Hepatocyte (in vitro differentiated cells): ENCODE measurements around the gene KLF13. TPM values are rescaled to one million over a fixed set of nuclear protein-coding genes. Genes with fewer than 3 reads are reported as not detected.
A peak's percentile ranks its signal among the peaks of the same experiment; 100 is the strongest.

ENCODE experiments used
- DNase-seq: peaks from one replicate; pipeline ENCODE4 v3.0.0-alpha.2; 2016; ENCODE audit warnings: low spot score
- H2AFZ ChIP-seq: fragments of 200-600 bp; sonication (generic); 2 replicates; pipeline ENCODE4 v1.6.0; 2016; ENCODE audit warnings: antibody characterized with exemption, mild to moderate bottlenecking
- H3K27ac ChIP-seq: fragments of 200-600 bp; sonication (generic); 2 replicates; pipeline ENCODE4 v1.5.1; 2016; ENCODE audit warnings: mild to moderate bottlenecking
- H3K27me3 ChIP-seq: fragments of 200-600 bp; sonication (generic); 2 replicates; pipeline ENCODE4 v1.6.1; 2016
- H3K36me3 ChIP-seq: fragments of 200-600 bp; sonication (generic); replicated peaks from 2 replicates; pipeline ENCODE4 v1.5.1; 2016; ENCODE audit warnings: low read depth; ENCODE audit not compliant: insufficient read depth
- H3K4me1 ChIP-seq: fragments of 200-600 bp; sonication (generic); 2 replicates; pipeline ENCODE4 v1.5.1; 2016; ENCODE audit warnings: mild to moderate bottlenecking, moderate library complexity; ENCODE audit not compliant: insufficient read depth
- H3K4me2 ChIP-seq: fragments of 200-600 bp; sonication (generic); 2 replicates; pipeline ENCODE4 v1.6.0; 2016
- H3K4me3 ChIP-seq: fragments of 200-600 bp; sonication (generic); 2 replicates; pipeline ENCODE4 v1.5.1; 2016; ENCODE audit warnings: mild to moderate bottlenecking
- H3K79me2 ChIP-seq: fragments of 200-600 bp; sonication (generic); 2 replicates; pipeline ENCODE4 v1.6.0; 2017; ENCODE audit warnings: mild to moderate bottlenecking
- H3K9me2 ChIP-seq: fragments of 200-600 bp; sonication (generic); replicated peaks from 2 replicates; pipeline ENCODE4 v1.6.0; 2017; ENCODE audit warnings: mild to moderate bottlenecking; ENCODE audit not compliant: insufficient read depth
- H3K9me3 ChIP-seq: fragments of 200-600 bp; sonication (generic); 2 replicates; pipeline ENCODE4 v1.5.1; 2016; ENCODE audit warnings: low read depth, mild to moderate bottlenecking
- H4K20me1 ChIP-seq: fragments of 200-600 bp; sonication (generic); 2 replicates; pipeline ENCODE4 v1.6.0; 2016; ENCODE audit warnings: mild to moderate bottlenecking; ENCODE audit not compliant: insufficient read depth, poor library complexity, severe bottlenecking
- EZH2 ChIP-seq: fragments of 200-600 bp; sonication (generic); IDR thresholded peaks from 2 replicates; pipeline ENCODE4 v1.6.1; 2016; ENCODE audit warnings: antibody characterized with exemption, mild to moderate bottlenecking, borderline replicate concordance
- EZH2phosphoT487 ChIP-seq: fragments of 200-600 bp; sonication (generic); IDR thresholded peaks from one replicate; pipeline ENCODE4 v1.6.1; 2018; ENCODE audit warnings: antibody characterized with exemption, mild to moderate bottlenecking, low read depth, moderate library complexity; ENCODE audit not compliant: unreplicated experiment, severe bottlenecking
- WGBS: methylation state at CpG from one replicate; pipeline ENCODE4 v1.1.6; 2016; ENCODE audit warnings: low lambda C conversion rate; ENCODE audit errors: missing lambda C conversion rate; 5-methylcytosine and 5-hydroxymethylcytosine counted together
- polyA plus RNA-seq: library from polyadenylated mRNA; unstranded; fragments of >200 nt; fragmentation: Nextera tagmentation; extraction: Ambion mirVana; gene quantifications from 2 replicates; pipeline ENCODE4 v1.2.1, GENCODE V29; 2016
- total RNA-seq: library from RNA; depleted of rRNA; stranded (reverse); fragments of >200 nt; gene quantifications from 2 replicates; pipeline ENCODE4 v1.2.3, GENCODE V29; 2014
- TF ChIP-seq, protein P1 (sequence below): fragments of 200-600 bp; sonication (generic); IDR thresholded peaks from 2 replicates; pipeline ENCODE4 v1.5.1; 2016; ENCODE audit warnings: antibody characterized with exemption, mild to moderate bottlenecking; ENCODE audit not compliant: poor library complexity

The KLF13 gene
- total and polyA plus RNA-seq, 2 experiments from 2014 or later, result 32.7 to 51.2 TPM

DNA sequence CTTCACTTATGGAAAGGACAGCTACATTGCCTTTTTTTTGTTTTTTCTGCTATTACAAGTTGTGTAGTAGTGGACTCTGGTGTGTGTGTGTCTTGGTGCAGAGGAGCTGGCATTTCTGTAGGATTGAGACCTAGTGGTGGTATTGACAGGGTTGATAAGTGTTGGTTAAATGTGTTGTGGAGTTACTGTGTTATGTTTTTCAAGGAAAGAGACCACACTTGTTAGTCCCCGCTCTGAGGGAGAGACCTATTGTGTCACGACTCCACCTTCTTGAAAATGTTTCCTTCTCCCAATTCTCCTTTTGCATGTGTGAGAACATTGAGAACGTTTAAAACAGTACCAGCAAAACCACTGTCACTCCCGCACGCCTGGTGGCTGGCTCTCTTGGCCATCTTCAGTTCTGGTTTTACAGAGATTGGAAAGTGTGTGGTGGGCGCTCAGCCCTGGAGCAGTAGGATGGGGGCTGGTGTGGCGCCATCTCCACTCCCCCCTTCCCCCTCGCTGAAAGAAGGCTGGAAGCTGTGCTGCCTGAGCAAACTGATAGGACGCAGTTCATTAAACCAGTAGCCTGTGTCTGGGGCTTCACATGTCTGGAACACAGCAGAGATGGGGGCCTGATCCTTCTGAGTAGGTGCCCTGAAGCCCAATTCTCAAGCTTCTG is 5.5 kb downstream of the KLF13 start:
- Histone ChIP-seq H3K4me3 (no peak overlapping the region), H4K20me1 (peaks cover 81% of the 10 kb centered on the region), H3K4me2 (peak overlapping the region; percentile 11), H3K79me2 (peaks cover 84% of the 10 kb centered on the region), H3K27me3 (no peaks in the 10 kb centered on the region), H3K36me3 (no peaks in the 10 kb centered on the region), H3K9me3 (no peaks in the 10 kb centered on the region), H3K9me2 (no peaks in the 10 kb centered on the region), H3K27ac (no peak overlapping the region), H3K4me1 (peaks cover 16% of the 10 kb centered on the region), H2AFZ (no peak overlapping the region)
- no peak for DNase-seq
- TF ChIP-seq EZH2phosphoT487 (no peak), EZH2 (no peak)
- TF ChIP-seq, protein P1, sequence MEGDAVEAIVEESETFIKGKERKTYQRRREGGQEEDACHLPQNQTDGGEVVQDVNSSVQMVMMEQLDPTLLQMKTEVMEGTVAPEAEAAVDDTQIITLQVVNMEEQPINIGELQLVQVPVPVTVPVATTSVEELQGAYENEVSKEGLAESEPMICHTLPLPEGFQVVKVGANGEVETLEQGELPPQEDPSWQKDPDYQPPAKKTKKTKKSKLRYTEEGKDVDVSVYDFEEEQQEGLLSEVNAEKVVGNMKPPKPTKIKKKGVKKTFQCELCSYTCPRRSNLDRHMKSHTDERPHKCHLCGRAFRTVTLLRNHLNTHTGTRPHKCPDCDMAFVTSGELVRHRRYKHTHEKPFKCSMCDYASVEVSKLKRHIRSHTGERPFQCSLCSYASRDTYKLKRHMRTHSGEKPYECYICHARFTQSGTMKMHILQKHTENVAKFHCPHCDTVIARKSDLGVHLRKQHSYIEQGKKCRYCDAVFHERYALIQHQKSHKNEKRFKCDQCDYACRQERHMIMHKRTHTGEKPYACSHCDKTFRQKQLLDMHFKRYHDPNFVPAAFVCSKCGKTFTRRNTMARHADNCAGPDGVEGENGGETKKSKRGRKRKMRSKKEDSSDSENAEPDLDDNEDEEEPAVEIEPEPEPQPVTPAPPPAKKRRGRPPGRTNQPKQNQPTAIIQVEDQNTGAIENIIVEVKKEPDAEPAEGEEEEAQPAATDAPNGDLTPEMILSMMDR, result no peak
- WGBS, result 82% methylated on average over 9 of the region's 9 CpGs

DNA sequence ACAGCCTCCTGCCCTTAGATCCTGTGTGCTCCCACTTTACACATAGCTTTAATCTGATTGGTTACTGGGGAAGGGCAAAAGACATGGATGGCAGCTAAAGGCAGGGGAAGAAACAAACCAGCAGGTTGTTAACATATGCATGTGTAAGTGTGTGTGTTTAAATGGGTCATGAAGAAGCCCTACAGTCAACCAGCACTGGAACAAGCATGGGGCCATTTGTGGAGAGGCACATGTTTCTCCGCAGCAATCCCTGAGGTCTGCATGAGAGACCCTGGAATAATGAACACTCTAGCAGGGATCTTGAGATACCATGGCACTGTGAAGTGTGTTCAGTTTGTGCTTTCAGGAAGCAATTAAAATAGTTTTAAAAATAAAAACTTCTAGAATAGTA is 6.0 kb downstream of the KLF13 start:
- Histone ChIP-seq H4K20me1 (peaks cover 87% of the 10 kb centered on the region), H3K79me2 (peaks cover 89% of the 10 kb centered on the region), H3K4me2 (peak overlapping the region; percentile 11), H3K36me3 (no peaks in the 10 kb centered on the region), H3K27ac (no peak overlapping the region), H3K27me3 (no peaks in the 10 kb centered on the region), H3K9me2 (no peaks in the 10 kb centered on the region), H2AFZ (no peak overlapping the region), H3K4me3 (no peak overlapping the region), H3K9me3 (no peaks in the 10 kb centered on the region), H3K4me1 (peaks cover 16% of the 10 kb centered on the region)
- DNase-seq, result no peak
- 90% methylated on average over 1 of the region's 1 CpG for WGBS
- TF ChIP-seq, protein P1, result no peak
- TF ChIP-seq EZH2 (no peak), EZH2phosphoT487 (no peak)

DNA sequence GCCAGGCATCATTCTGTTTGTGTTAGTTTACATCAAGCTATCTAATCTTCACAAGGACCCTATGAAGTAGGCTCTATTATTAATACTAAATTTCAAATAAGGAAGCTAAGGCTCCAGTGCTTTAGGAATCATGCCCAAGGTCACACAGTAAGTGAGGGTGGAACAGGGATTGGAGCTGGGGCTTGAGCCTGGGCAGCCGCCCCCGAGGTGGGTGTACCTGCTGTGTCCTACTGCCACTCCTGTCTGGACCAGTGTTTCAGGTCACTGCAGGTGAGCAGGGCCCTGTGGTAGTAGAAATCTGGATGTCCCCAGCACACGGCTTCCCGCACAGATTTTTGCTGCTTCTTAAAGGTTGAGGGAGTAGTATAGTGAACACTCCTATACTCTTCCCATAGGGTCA is 6.5 kb downstream of the KLF13 start:
- no peak overlapping the region for H3K4me3 ChIP-seq
- H3K79me2 ChIP-seq, result peaks cover 93% of the 10 kb centered on the region
- no peak for DNase-seq
- H3K36me3 ChIP-seq, result no peaks in the 10 kb centered on the region
- H3K4me1 ChIP-seq, result peaks cover 16% of the 10 kb centered on the region
- no peaks in the 10 kb centered on the region for H3K9me3 ChIP-seq
- no peak overlapping the region for H3K27ac ChIP-seq
- no peak overlapping the region for H2AFZ ChIP-seq
- no peak overlapping the region for H3K4me2 ChIP-seq
- 87% methylated on average over 4 of the region's 4 CpGs for WGBS
- TF ChIP-seq, protein P1, result no peak
- no peak for TF ChIP-seq EZH2phosphoT487
- TF ChIP-seq EZH2, result no peak
- H3K27me3 ChIP-seq, result no peaks in the 10 kb centered on the region
- peaks cover 91% of the 10 kb centered on the region for H4K20me1 ChIP-seq
- no peaks in the 10 kb centered on the region for H3K9me2 ChIP-seq

DNA sequence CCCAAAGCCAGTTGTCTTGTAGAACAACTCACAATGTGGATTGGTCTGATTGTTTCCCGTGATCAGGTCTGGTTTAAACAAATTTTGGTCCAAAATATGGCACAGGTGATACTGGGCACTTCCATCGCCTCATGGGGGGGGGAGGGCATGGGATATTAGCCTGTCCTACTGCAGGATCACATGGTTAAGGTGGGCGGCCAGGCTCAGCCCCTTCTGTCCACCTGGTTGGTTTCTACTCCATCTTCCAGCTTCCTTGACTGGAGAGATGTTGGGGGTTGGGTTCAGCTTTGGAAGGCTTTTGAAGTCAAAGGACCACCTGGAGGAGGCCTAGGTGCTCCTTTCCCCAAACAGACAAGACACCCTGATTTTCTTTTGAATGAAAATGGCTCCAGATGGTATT is 7.2 kb downstream of the KLF13 start:
- peaks cover 97% of the 10 kb centered on the region for H3K79me2 ChIP-seq
- H3K27me3 ChIP-seq, result no peaks in the 10 kb centered on the region
- no peaks in the 10 kb centered on the region for H3K36me3 ChIP-seq
- no peak overlapping the region for H3K4me2 ChIP-seq
- no peak overlapping the region for H3K27ac ChIP-seq
- no peaks in the 10 kb centered on the region for H3K9me2 ChIP-seq
- H4K20me1 ChIP-seq, result peaks cover 93% of the 10 kb centered on the region
- no peak for TF ChIP-seq EZH2
- TF ChIP-seq, protein P1, result no peak
- TF ChIP-seq EZH2phosphoT487, result no peak
- 96% methylated on average over 3 of the region's 3 CpGs for WGBS
- no peak overlapping the region for H2AFZ ChIP-seq
- peaks cover 16% of the 10 kb centered on the region for H3K4me1 ChIP-seq
- no peak for DNase-seq
- H3K4me3 ChIP-seq, result no peak overlapping the region
- H3K9me3 ChIP-seq, result no peaks in the 10 kb centered on the region
